Kidney epithelial cell (primary cell): ENCODE results near the gene DPP9. TPM values are rescaled to one million over a fixed set of nuclear protein-coding genes. Genes with fewer than 3 reads are reported as not detected.
"Not testable (repeated sequence)": the region's sequence is repeated elsewhere in the genome, so short reads cannot be mapped to it uniquely, and the experiment has no call there.

ENCODE experiments used
- DNase-seq: peaks from one replicate; pipeline ENCODE4 v3.0.0-alpha.2; 2010; ENCODE audit warnings: low read depth
- H3K27me3 ChIP-seq: 2 replicates; pipeline ENCODE4 v1.6.0; 2011; ENCODE audit warnings: low read length; ENCODE audit not compliant: control insufficient read depth, insufficient read depth
- H3K36me3 ChIP-seq: 2 replicates; pipeline ENCODE4 v1.5.1; 2011; ENCODE audit warnings: low read length; ENCODE audit not compliant: control insufficient read depth, insufficient read depth
- H3K4me3 ChIP-seq: 2 replicates; pipeline ENCODE4 v1.5.1; 2011; ENCODE audit warnings: low read depth, mild to moderate bottlenecking, control low read depth, low read length
- CTCF ChIP-seq: IDR thresholded peaks from 2 replicates; pipeline ENCODE4 v1.5.1; 2011; ENCODE audit warnings: mild to moderate bottlenecking, moderate library complexity, low read length, control low read depth, inconsistent platforms; ENCODE audit not compliant: insufficient read depth, poor library complexity, severe bottlenecking
- total RNA-seq: library from RNA; depleted of rRNA; stranded (reverse); fragments of >200 nt; gene quantifications from 2 replicates; pipeline ENCODE4 v1.2.3, GENCODE V29; 2015

Gene DPP9
- total RNA-seq, 1 donor from 2014 or later: 67.8 TPM

GRCh38 chr19:4686700-4687099 is 36.9 kb downstream of the DPP9 start:
- no peak for TF ChIP-seq CTCF
- no peaks in the 10 kb centered on the region for H3K27me3 ChIP-seq

GRCh38 chr19:4684312-4685095 is 39.1 kb downstream of the DPP9 start:
- H3K36me3 ChIP-seq: no peaks in the 10 kb centered on the region
- H3K4me3 ChIP-seq: no peak overlapping the region
- TF ChIP-seq CTCF: no peak
- no peak for DNase-seq
- no peaks in the 10 kb centered on the region for H3K27me3 ChIP-seq

More at GRCh38 chr19:4686700-4687099, 36.9 kb downstream of the DPP9 start:
- Histone ChIP-seq H3K36me3 (no peaks in the 10 kb centered on the region), H3K4me3 (no peak overlapping the region)
- DNase-seq: no peak

- Histone ChIP-seq H3K36me3 (no peaks in the 10 kb centered on the region), H3K27me3 (no peaks in the 10 kb centered on the region), H3K4me3 (no peak overlapping the region)
- no peak for DNase-seq
- no peak for TF ChIP-seq CTCF
These were observed 41.0 kb downstream of the DPP9 start for GRCh38 chr19:4682417-4683200.

- H3K4me3 ChIP-seq, H3K27me3 ChIP-seq, DNase-seq, H3K36me3 ChIP-seq: not testable (repeated sequence)
These were observed 43.6 kb downstream of the DPP9 start for GRCh38 chr19:4680021-4680420.

GRCh38 chr19:4678881-4679790 is 44.5 kb downstream of the DPP9 start:
- DNase-seq: no peak
- Histone ChIP-seq H3K4me3 (no peak overlapping the region), H3K36me3 (no peaks in the 10 kb centered on the region), H3K27me3 (no peaks in the 10 kb centered on the region)
- no peak for TF ChIP-seq CTCF
